Stimulated activated CD4-positive, alpha-beta T cell treated with anti-CD3 and anti-CD28 coated beads, Interleukin-12 subunit alpha, Interleukin-12 subunit beta, amount 100 ng/mL, for 48 hours (primary cell): ENCODE data around the gene PHLPP1.

Source experiments
- DNase-seq, 3 donors: peaks; one replicate each; pipeline ENCODE4 v3.0.0-alpha.2; 2020; ENCODE audit warnings: low read depth in 2 of 3, low spot score in 1 of 3

The PHLPP1 gene

GRCh38 chr18:62717169-62717924 lies 2.0 kb downstream of the PHLPP1 start:
- peak in 2 of 3 donors; percentile 15 to 28 for DNase-seq

GRCh38 chr18:62717925-62718800 lies 2.8 kb downstream of the PHLPP1 start:
- no peak for DNase-seq

- no peak for DNase-seq
Measured at GRCh38 chr18:62720048-62720447, 4.7 kb downstream of the PHLPP1 start.

GRCh38 chr18:62720766-62721613 lies 5.6 kb downstream of the PHLPP1 start:
- DNase-seq = no peak

- no peak for DNase-seq
Measured at GRCh38 chr18:62721839-62722795, 6.8 kb downstream of the PHLPP1 start.

- no peak for DNase-seq
Measured at GRCh38 chr18:62723666-62724281, 8.4 kb downstream of the PHLPP1 start.

- DNase-seq = no peak
Measured at GRCh38 chr18:62725896-62726295, 10.6 kb downstream of the PHLPP1 start.

GRCh38 chr18:62728254-62728653 lies 12.9 kb downstream of the PHLPP1 start:
- no peak for DNase-seq

- no peak for DNase-seq
Measured at GRCh38 chr18:62729487-62730386, 14.4 kb downstream of the PHLPP1 start.

GRCh38 chr18:62730941-62731340 lies 15.6 kb downstream of the PHLPP1 start:
- no peak for DNase-seq

GRCh38 chr18:62732617-62733016 lies 17.3 kb downstream of the PHLPP1 start:
- no peak for DNase-seq

GRCh38 chr18:62734290-62734689 lies 18.9 kb downstream of the PHLPP1 start:
- DNase-seq = no peak

- DNase-seq = no peak
Measured at GRCh38 chr18:62735387-62735786, 20.0 kb downstream of the PHLPP1 start.

- no peak for DNase-seq
Measured at GRCh38 chr18:62736077-62736855, 20.9 kb downstream of the PHLPP1 start.

- no peak for DNase-seq
Measured at GRCh38 chr18:62737241-62737873, 22.0 kb downstream of the PHLPP1 start.

GRCh38 chr18:62738639-62739038 lies 23.3 kb downstream of the PHLPP1 start:
- DNase-seq = no peak

GRCh38 chr18:62739911-62740310 lies 24.6 kb downstream of the PHLPP1 start:
- DNase-seq = no peak
